HCT116 (cell line): ENCODE measurements around the gene SAMD4A. TPM values are rescaled to one million over a fixed set of nuclear protein-coding genes. Genes with fewer than 3 reads are reported as not detected.

Experiments
- ATAC-seq: fragments of 200-7000 bp; cut with Tn5 transposase; 2 replicates; pipeline ENCODE4 v1.9.1; 2020; ENCODE audit warnings: mild to moderate bottlenecking, moderate library complexity
- BruUV-seq: library from RNA; stranded (reverse); fragments of 400-500 nt; replicated peaks from 2 replicates; lab custom pipeline; 2021; lab: Mats Ljungman, UMichigan
- CTCF ChIA-PET: fragments of 300-600 bp; sonication (Branson Sonifier 250); formaldehyde crosslinking; loops from one replicate; lab custom pipeline; 2021; ENCODE audit warnings: antibody characterized with exemption; lab: Charles Lee
- POLR2A ChIA-PET: fragments of 300-600, 350-600 bp; sonication (Branson Sonifier 250); formaldehyde crosslinking; loops from one replicate; lab custom pipeline; 2021; ENCODE audit warnings: antibody characterized with exemption; lab: Charles Lee
- RAD21 ChIA-PET, 2 experiments: fragments of 300-600 bp; sonication (Branson Sonifier 250); formaldehyde crosslinking; loops; one replicate each; lab custom pipeline; 2023; ENCODE audit warnings: low total read pairs in 2 of 2; ENCODE audit not compliant: uncharacterized antibody in 2 of 2, unreplicated experiment in 2 of 2, low non-redundant PET in 1 of 2; lab: Charles Lee
- DNase-seq: peaks from one replicate; pipeline ENCODE4 v3.0.0-alpha.2; 2010; ENCODE audit warnings: low read depth, low spot score
- H2AFZ ChIP-seq: fragments of 200-600 bp; shearing (Covaris generic), sonication (generic); 2 replicates; pipeline ENCODE4 v1.6.1; 2017; ENCODE audit warnings: low read depth, mixed run types, mixed read lengths, antibody characterized with exemption, low read length; ENCODE audit not compliant: poor library complexity, severe bottlenecking
- H3K27ac ChIP-seq: 2 replicates; pipeline ENCODE4 v1.5.1; 2012; ENCODE audit warnings: low read depth, low read length
- H3K27me3 ChIP-seq: fragments of 200-600 bp; sonication (generic); 2 replicates; pipeline ENCODE4 v1.6.1; 2016; ENCODE audit warnings: mixed run types, low read length, mixed read lengths; ENCODE audit not compliant: insufficient read depth
- H3K36me3 ChIP-seq, 2 experiments: fragments of 200-500 bp in 1 of 2; fragments of 200-600 bp in 1 of 2; sonication (Bioruptor generic) in 1 of 2; sonication (generic) in 1 of 2; 2 replicates each; pipeline versions ENCODE4 v1.5.1 to v1.6.1; 2014 to 2016; ENCODE audit warnings: low read length in 2 of 2, inconsistent platforms in 1 of 2, mixed read lengths in 1 of 2, mixed run types in 1 of 2; ENCODE audit not compliant: insufficient read depth in 2 of 2, control insufficient read depth in 1 of 2
- H3K4me1 ChIP-seq, 2 experiments: fragments of 200-600 bp in 1 of 2; sonication (generic) in 1 of 2; 2 replicates each; pipeline versions ENCODE4 v1.5.1 to v1.6.1; 2012 to 2017; ENCODE audit warnings: low read length in 2 of 2, inconsistent platforms in 1 of 2, mild to moderate bottlenecking in 1 of 2, mixed read lengths in 1 of 2, mixed run types in 1 of 2, moderate library complexity in 1 of 2; ENCODE audit not compliant: insufficient read depth in 2 of 2, control insufficient read depth in 1 of 2
- H3K4me2 ChIP-seq: fragments of 200-600 bp; sonication (generic); 2 replicates; pipeline ENCODE4 v1.6.1; 2017; ENCODE audit warnings: mixed run types, low read length, mixed read lengths
- H3K4me3 ChIP-seq, 2 experiments: fragments of 200-600 bp in 1 of 2; sonication (generic) in 1 of 2; replicated peaks in 1 of 2; 2 replicates each; pipeline ENCODE4 v1.5.1; 2011 to 2016; ENCODE audit warnings: low read length in 2 of 2, control low read depth in 1 of 2, low read depth in 1 of 2, mild to moderate bottlenecking in 1 of 2, mixed read lengths in 1 of 2, mixed run types in 1 of 2
- H3K79me2 ChIP-seq: fragments of 200-600 bp; sonication (generic); 2 replicates; pipeline ENCODE4 v1.6.1; 2017; ENCODE audit warnings: mild to moderate bottlenecking, mixed run types, low read length, moderate library complexity, mixed read lengths; ENCODE audit not compliant: insufficient read depth
- H3K9ac ChIP-seq: fragments of 200-600 bp; sonication (generic); 2 replicates; pipeline ENCODE4 v1.6.1; 2016; ENCODE audit warnings: low read length, mixed read lengths
- H3K9me2 ChIP-seq: fragments of 200-600 bp; sonication (generic), shearing (Covaris generic); 2 replicates; pipeline ENCODE4 v1.6.1; 2017; ENCODE audit warnings: mixed run types, mild to moderate bottlenecking, moderate library complexity; ENCODE audit not compliant: insufficient read depth
- H3K9me3 ChIP-seq, 2 experiments: fragments of 200-500 bp in 1 of 2; fragments of 200-600 bp in 1 of 2; sonication (Bioruptor generic) in 1 of 2; sonication (generic) in 1 of 2; 2 replicates each; pipeline ENCODE4 v1.6.1; 2014 to 2017; ENCODE audit warnings: low read length in 2 of 2, mixed read lengths in 2 of 2, inconsistent platforms in 1 of 2, low read depth in 1 of 2, mild to moderate bottlenecking in 1 of 2, mixed run types in 1 of 2, moderate library complexity in 1 of 2; ENCODE audit not compliant: control insufficient read depth in 1 of 2, insufficient read depth in 1 of 2
- H4K20me1 ChIP-seq: fragments of 200-600 bp; sonication (generic), shearing (Covaris generic); 2 replicates; pipeline ENCODE4 v1.6.1; 2017; ENCODE audit warnings: mixed run types, mild to moderate bottlenecking, moderate library complexity; ENCODE audit not compliant: insufficient read depth
- ELF1 ChIP-seq: IDR thresholded peaks from 2 replicates; pipeline ENCODE4 v1.6.1; 2012; ENCODE audit warnings: low read depth, borderline replicate concordance
- EZH2phosphoT487 ChIP-seq: fragments of 200-600 bp; IDR thresholded peaks from 2 replicates; pipeline ENCODE4 v1.6.1; 2018; ENCODE audit warnings: antibody characterized with exemption, borderline replicate concordance
- JUND ChIP-seq: IDR thresholded peaks from 2 replicates; pipeline ENCODE4 v1.6.1; 2012
- POLR2A ChIP-seq: IDR thresholded peaks from 2 replicates; pipeline ENCODE4 v1.7.0; 2011; ENCODE audit warnings: borderline replicate concordance; ENCODE audit not compliant: insufficient read depth, insufficient read length; ENCODE audit errors: extremely low read depth
- REST ChIP-seq: IDR thresholded peaks from 2 replicates; pipeline ENCODE4 v1.6.1; 2012; ENCODE audit warnings: low read depth
- SIN3A ChIP-seq: IDR thresholded peaks from 2 replicates; pipeline ENCODE4 v1.6.1; 2012; ENCODE audit warnings: low read depth
- ZNF274 ChIP-seq: fragments of 200-500 bp; sonication (Bioruptor generic); IDR thresholded peaks from 2 replicates; pipeline ENCODE4 v1.6.1; 2014; ENCODE audit warnings: mild to moderate bottlenecking, low read depth, low read length, inconsistent platforms
- intact Hi-C: fragments of 100-400 bp; cut with micrococcal nuclease; formaldehyde crosslinking; loops from 2 replicates; pipeline ENCODE4 v1.10.0; 2022
- total RNA-seq: library from RNA; stranded (reverse); gene quantifications from one replicate; pipeline ENCODE4 v1.2.1, GENCODE V29; 2021; ENCODE audit not compliant: unreplicated experiment

Gene SAMD4A
- total RNA-seq, 1 experiment from 2014 or later = 9.0 TPM

GRCh38 chr14:54667026-54667744, 100.3 kb downstream of the SAMD4A start:
- H3K27me3 ChIP-seq = no peaks in the 10 kb centered on the region
- no peaks in the 10 kb centered on the region for H3K9me2 ChIP-seq
- TF ChIP-seq ELF1 (no peak), POLR2A (no peak), SIN3A (no peak), JUND (no peak), REST (no peak), ZNF274 (no peak), EZH2phosphoT487 (no peak)
- TF ChIP-seq, all 23 proteins: peak for 0
- ChIA-PET POLR2A (no interaction called here), RAD21 (no interaction called here), CTCF (interaction anchor here (0.6 to 1.3 kb wide), 2 partner anchors 103 to 714 kb away, joined by 3 to 4 read pairs; no protein-coding TSS in a partner anchor)
- Histone ChIP-seq H4K20me1 (no peaks in the 10 kb centered on the region), H3K4me1 (peaks cover 22 to 32% of the 10 kb centered on the region in 2 experiments; a peak in 3 of 4 replicates), H3K79me2 (no peaks in the 10 kb centered on the region; the same call in 1 of the 2 replicates), H3K9me3 (no peaks in the 10 kb centered on the region), H3K9ac (no peak overlapping the region), H3K36me3 (no peaks in the 10 kb centered on the region), H3K4me2 (no peak overlapping the region), H3K4me3 (no peak overlapping the region), H3K27ac (no peak overlapping the region), H2AFZ (no peak overlapping the region)
- ATAC-seq (no peak), DNase-seq (no peak)
- BruUV-seq = no TSS peak
- intact Hi-C loops = no loop called here
